GM18502 (cell line): Measurements from ENCODE around the gene ERBB4.
A peak's percentile ranks its signal among the peaks of the same experiment; 100 is the strongest.
"Not testable (repeated sequence)": the region's sequence is repeated elsewhere in the genome, so short reads cannot be mapped to it uniquely, and the experiment has no call there.

Experiments
- ATAC-seq: cut with Tn5 transposase; IDR thresholded peaks from one replicate; pipeline ENCODE4 v1.9.1; 2021; ENCODE audit warnings: mild to moderate bottlenecking; ENCODE audit not compliant: unreplicated experiment, poor library complexity

ERBB4 gene

GRCh38 chr2:211534632-211535031 is 1004.0 kb downstream of the ERBB4 start:
- no peak for ATAC-seq

- not testable (repeated sequence) for ATAC-seq
These were observed 1014.4 kb downstream of the ERBB4 start for GRCh38 chr2:211524248-211524647.

GRCh38 chr2:211516537-211516936 is 1022.1 kb downstream of the ERBB4 start:
- ATAC-seq: no peak

- ATAC-seq: no peak
These were observed 1024.6 kb downstream of the ERBB4 start for GRCh38 chr2:211514049-211514448.

- ATAC-seq: no peak
These were observed 1025.2 kb downstream of the ERBB4 start for GRCh38 chr2:211513446-211513845.

GRCh38 chr2:211512806-211513205 is 1025.8 kb downstream of the ERBB4 start:
- ATAC-seq: no peak

GRCh38 chr2:211503856-211504255 is 1034.7 kb downstream of the ERBB4 start:
- peak; percentile 78 for ATAC-seq

- ATAC-seq: no peak
These were observed 1035.4 kb downstream of the ERBB4 start for GRCh38 chr2:211503198-211503597.

- no peak for ATAC-seq
These were observed 1039.9 kb downstream of the ERBB4 start for GRCh38 chr2:211498551-211499205.

GRCh38 chr2:211495339-211495738 is 1043.3 kb downstream of the ERBB4 start:
- no peak for ATAC-seq

- ATAC-seq: no peak
These were observed 1044.1 kb downstream of the ERBB4 start for GRCh38 chr2:211494536-211494935.

- no peak for ATAC-seq
These were observed 1044.5 kb downstream of the ERBB4 start for GRCh38 chr2:211494085-211494484.

GRCh38 chr2:211487733-211488132 is 1050.9 kb downstream of the ERBB4 start:
- no peak for ATAC-seq

GRCh38 chr2:211479536-211480150 is 1059.0 kb downstream of the ERBB4 start:
- no peak for ATAC-seq

GRCh38 chr2:211477537-211478275 is 1060.9 kb downstream of the ERBB4 start:
- no peak for ATAC-seq

- no peak for ATAC-seq
These were observed 1065.5 kb downstream of the ERBB4 start for GRCh38 chr2:211473116-211473515.

- ATAC-seq: no peak
These were observed 1068.9 kb downstream of the ERBB4 start for GRCh38 chr2:211469664-211470059.

- no peak for ATAC-seq
These were observed 1069.5 kb downstream of the ERBB4 start for GRCh38 chr2:211468877-211469663.

GRCh38 chr2:211468217-211468616 is 1070.4 kb downstream of the ERBB4 start:
- no peak for ATAC-seq

- ATAC-seq: no peak
These were observed 1075.2 kb downstream of the ERBB4 start for GRCh38 chr2:211463397-211463796.

- ATAC-seq: no peak
These were observed 1079.6 kb downstream of the ERBB4 start for GRCh38 chr2:211458974-211459373.
